Measurements from ENCODE around the gene ATP8B4.

Gene ATP8B4

DNA sequence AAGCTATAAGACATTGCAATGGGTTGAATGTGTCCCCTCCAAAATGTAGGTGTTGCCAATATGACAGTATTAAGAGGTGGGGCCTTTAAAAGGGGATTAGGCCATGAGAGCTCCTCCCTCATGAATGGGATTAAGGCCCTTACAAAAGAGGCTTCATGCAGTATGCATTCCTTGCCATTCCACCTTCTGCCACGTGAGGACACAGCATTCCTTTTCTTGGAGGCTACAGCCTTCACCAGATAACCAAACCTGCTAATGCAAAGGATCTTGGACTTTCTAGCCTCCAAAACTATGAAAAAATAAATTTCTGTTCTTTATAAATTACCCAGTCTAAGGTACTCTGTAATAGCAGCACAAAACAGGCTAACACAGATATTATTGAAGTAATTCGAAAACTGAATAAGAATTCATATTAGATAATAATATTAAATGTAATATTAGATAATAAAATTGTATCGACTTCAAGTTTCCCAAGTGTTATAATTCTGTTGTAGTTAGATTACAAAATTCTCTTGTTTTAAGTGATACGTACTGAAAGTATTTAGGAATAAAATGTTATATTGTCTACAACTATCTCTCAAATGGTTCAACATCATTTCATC, 29.4 kb upstream of the ATP8B4 start:
- TF ChIP-seq CTCF (conservative IDR thresholded peaks at IDR 0.05; ENCODE audit: control insufficient read depth, insufficient read depth, low read depth, low read length), result peak; percentile 62

DNA sequence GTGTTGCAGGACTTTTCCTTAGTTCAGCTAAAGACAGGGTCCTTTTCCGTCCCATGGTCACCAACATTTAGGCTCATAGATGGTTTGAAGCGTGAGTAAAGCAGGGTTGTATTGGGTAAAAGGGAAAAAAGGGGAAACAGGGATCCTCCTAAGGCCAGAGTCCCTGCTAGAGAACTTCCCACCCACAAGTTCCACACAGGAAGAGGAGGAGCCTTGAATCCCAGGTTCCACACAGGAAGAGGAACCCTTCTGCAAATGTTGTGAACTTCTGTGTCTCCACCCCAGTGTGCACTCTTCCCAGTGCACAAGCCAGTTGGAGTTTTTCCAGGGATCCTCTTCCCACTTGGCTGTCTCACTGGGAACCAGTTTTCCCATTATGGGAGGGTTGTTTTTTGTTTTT, 27.6 kb upstream of the ATP8B4 start:
- DNase-seq (ENCODE audit: low read depth), result no peak
- TF ChIP-seq CTCF (conservative IDR thresholded peaks at IDR 0.05; ENCODE audit: control insufficient read depth, insufficient read depth, low read depth, low read length), result no peak
- H3K4me3 ChIP-seq (ENCODE audit: control insufficient read depth, low read depth, low read length), result no peak overlapping the region

More for the DNA sequence above, 29.4 kb upstream of the ATP8B4 start:
- DNase-seq (ENCODE audit: low read depth), result peak; percentile 72
- no peak overlapping the region for H3K4me3 ChIP-seq (ENCODE audit: control insufficient read depth, low read depth, low read length)

- DNase-seq (ENCODE audit: low read depth), result peak; percentile 90
- H3K4me3 ChIP-seq (ENCODE audit: control insufficient read depth, low read depth, low read length), result no peak overlapping the region
- TF ChIP-seq CTCF (conservative IDR thresholded peaks at IDR 0.05; ENCODE audit: control insufficient read depth, insufficient read depth, low read depth, low read length), result peak; percentile 31
Observed at GRCh38 chr15:50145451-50145872, 26.4 kb upstream of the ATP8B4 start.

GRCh38 chr15:50144341-50145120, 25.5 kb upstream of the ATP8B4 start:
- DNase-seq (ENCODE audit: low read depth), result no peak
- no peak for TF ChIP-seq CTCF (conservative IDR thresholded peaks at IDR 0.05; ENCODE audit: control insufficient read depth, insufficient read depth, low read depth, low read length)

DNA sequence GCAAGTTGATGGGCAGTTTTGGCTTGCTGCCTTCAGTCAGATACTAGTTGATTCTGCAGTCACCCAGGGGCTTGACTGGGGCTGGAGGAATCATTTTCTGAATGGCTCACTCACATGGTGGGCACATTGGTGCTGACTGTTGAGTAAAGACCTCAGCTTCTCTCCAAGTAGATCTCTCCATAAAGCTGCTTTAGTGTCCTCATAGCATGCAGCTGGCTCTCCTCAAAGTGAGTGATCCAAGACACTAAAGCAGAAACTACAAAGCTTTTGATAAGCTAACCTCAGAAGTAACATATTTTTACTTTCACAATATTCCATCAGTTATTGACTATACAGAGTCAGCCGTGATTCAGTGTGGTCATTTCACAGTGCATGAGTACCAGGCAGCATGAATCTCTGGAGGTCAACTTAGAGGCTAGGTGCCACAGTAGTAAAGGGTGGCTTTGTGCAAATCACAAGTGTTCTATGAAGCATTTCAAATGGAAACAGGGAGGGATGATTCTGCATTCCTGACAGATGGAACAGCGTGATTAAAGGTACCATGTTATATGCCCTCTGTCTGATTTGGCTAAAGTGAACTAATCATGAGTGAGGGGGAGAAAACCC, 24.3 kb upstream of the ATP8B4 start:
- no peak for TF ChIP-seq CTCF (conservative IDR thresholded peaks at IDR 0.05; ENCODE audit: control insufficient read depth, insufficient read depth, low read depth, low read length)
- DNase-seq (ENCODE audit: low read depth), result no peak
- H3K4me3 ChIP-seq (ENCODE audit: control insufficient read depth, low read depth, low read length), result no peak overlapping the region

More at GRCh38 chr15:50144341-50145120, 25.5 kb upstream of the ATP8B4 start:
- no peak overlapping the region for H3K4me3 ChIP-seq (ENCODE audit: control insufficient read depth, low read depth, low read length)

DNA sequence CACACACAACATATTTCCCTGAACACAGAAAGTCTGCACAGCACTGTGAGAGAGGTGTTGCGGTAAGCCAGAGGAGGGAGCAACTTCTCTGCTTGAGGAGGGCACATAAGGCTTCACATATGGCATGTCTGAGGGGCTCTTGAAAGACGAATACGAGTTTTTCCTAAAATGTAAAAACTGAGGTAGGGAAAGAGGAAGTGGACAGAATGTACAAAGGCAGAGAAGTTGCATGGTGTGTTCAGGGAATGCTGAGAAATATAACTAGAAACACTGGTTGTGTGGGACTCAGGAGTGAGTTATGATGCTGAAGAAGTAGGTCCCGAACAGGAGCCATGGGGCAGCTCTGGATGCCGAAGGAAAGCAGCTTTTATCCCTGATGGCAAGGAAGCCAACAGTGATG, 22.8 kb upstream of the ATP8B4 start:
- no peak for DNase-seq (ENCODE audit: low read depth)
- TF ChIP-seq CTCF (conservative IDR thresholded peaks at IDR 0.05; ENCODE audit: control insufficient read depth, insufficient read depth, low read depth, low read length), result no peak
- H3K4me3 ChIP-seq (ENCODE audit: control insufficient read depth, low read depth, low read length), result no peak overlapping the region

Measured in fibroblast of mammary gland (primary cell).